IMR-90 (cell line): ENCODE measurements around the gene PLXND1. TPM values are rescaled to one million over a fixed set of nuclear protein-coding genes. Genes with fewer than 3 reads are reported as not detected.

Experiments used
- ATAC-seq: fragments of 200-7000 bp; cut with Tn5 transposase; 2 replicates; pipeline ENCODE4 v1.9.1; 2020; ENCODE audit warnings: low read depth, mild to moderate bottlenecking, moderate library complexity
- BruUV-seq: library from RNA; stranded (reverse); fragments of 400-500 nt; replicated peaks from 2 replicates; lab custom pipeline; 2021; lab: Mats Ljungman, UMichigan
- CTCF ChIA-PET: fragments of 300-600 bp; formaldehyde crosslinking; extraction: SDS; loops from one replicate; lab custom pipeline; 2021; ENCODE audit warnings: antibody characterized with exemption; lab: Yijun Ruan, JAX
- POLR2A ChIA-PET: fragments of 300-600 bp; sonication (Branson Sonifier 250); formaldehyde crosslinking; loops from one replicate; lab custom pipeline; 2022; ENCODE audit warnings: antibody characterized with exemption; ENCODE audit not compliant: unreplicated experiment; lab: Charles Lee
- DNase-seq: peaks from one replicate; pipeline ENCODE4 v3.0.0; 2013
- H2AFZ ChIP-seq: replicated peaks from 2 replicates; pipeline ENCODE3; 2013; ENCODE audit warnings: low read length, mild to moderate bottlenecking; ENCODE audit not compliant: poor library complexity
- H2AK5ac ChIP-seq: 2 replicates; pipeline ENCODE4 v1.6.1; 2013; ENCODE audit warnings: low read depth, low read length, inconsistent platforms
- H2AK9ac ChIP-seq: replicated peaks from 2 replicates; pipeline ENCODE3; 2013; ENCODE audit warnings: mild to moderate bottlenecking, low read depth, low read length, moderate library complexity; ENCODE audit not compliant: poor library complexity
- H2BK120ac ChIP-seq: 2 replicates; pipeline ENCODE4 v1.6.1; 2013; ENCODE audit warnings: low read depth, low read length, inconsistent platforms
- H2BK15ac ChIP-seq: 3 replicates; pipeline ENCODE4 v1.6.1; 2013; ENCODE audit warnings: low read depth, low read length, inconsistent platforms
- H2BK20ac ChIP-seq: 2 replicates; pipeline ENCODE4 v1.6.1; 2013; ENCODE audit warnings: low read depth, mild to moderate bottlenecking, inconsistent platforms, low read length, moderate library complexity
- H2BK5ac ChIP-seq: 2 replicates; pipeline ENCODE4 v1.6.1; 2013; ENCODE audit warnings: mild to moderate bottlenecking, low read depth, low read length, inconsistent platforms; ENCODE audit not compliant: poor library complexity, severe bottlenecking
- H3K14ac ChIP-seq: replicated peaks from 2 replicates; pipeline ENCODE4 v1.6.1; 2013; ENCODE audit warnings: low read depth, low read length, inconsistent platforms
- H3K18ac ChIP-seq: 2 replicates; pipeline ENCODE4 v1.6.1; 2013; ENCODE audit warnings: low read depth, low read length, control low read depth
- H3K23ac ChIP-seq: 2 replicates; pipeline ENCODE4 v1.6.1; 2013; ENCODE audit warnings: low read depth, low read length, inconsistent platforms
- H3K27ac ChIP-seq: 2 replicates; pipeline ENCODE4 v1.5.1; 2013; ENCODE audit warnings: mild to moderate bottlenecking, control low read depth, low read length; ENCODE audit not compliant: insufficient read depth
- H3K27me3 ChIP-seq: 2 replicates; pipeline ENCODE4 v1.6.1; 2013; ENCODE audit warnings: low read length; ENCODE audit not compliant: control insufficient read depth, insufficient read depth
- H3K36me3 ChIP-seq: 2 replicates; pipeline ENCODE4 v1.6.1; 2013; ENCODE audit warnings: low read length, mixed read lengths; ENCODE audit not compliant: control insufficient read depth, insufficient read depth
- H3K4ac ChIP-seq: 2 replicates; pipeline ENCODE4 v1.6.1; 2013; ENCODE audit warnings: low read depth, low read length, inconsistent platforms
- H3K4me1 ChIP-seq: 2 replicates; pipeline ENCODE4 v1.6.1; 2013; ENCODE audit warnings: low read length, mixed read lengths; ENCODE audit not compliant: control insufficient read depth, insufficient read depth
- H3K4me2 ChIP-seq: 2 replicates; pipeline ENCODE4 v1.6.1; 2013; ENCODE audit warnings: low read depth, mild to moderate bottlenecking, control low read depth, low read length, moderate library complexity
- H3K4me3 ChIP-seq: 2 replicates; pipeline ENCODE4 v1.5.1; 2013; ENCODE audit warnings: low read depth, mild to moderate bottlenecking, control low read depth, low read length, moderate library complexity; ENCODE audit not compliant: insufficient read depth
- H3K56ac ChIP-seq: 2 replicates; pipeline ENCODE4 v1.6.1; 2013; ENCODE audit warnings: low read length, inconsistent platforms; ENCODE audit not compliant: insufficient read depth; ENCODE audit errors: extremely low read depth
- H3K79me1 ChIP-seq, 2 experiments: 2 replicates each; pipeline ENCODE4 v1.6.1; 2013; ENCODE audit warnings: low read length in 2 of 2, inconsistent platforms in 1 of 2, low read depth in 1 of 2
- H3K9ac ChIP-seq: 2 replicates; pipeline ENCODE4 v1.6.1; 2013; ENCODE audit warnings: low read depth, low read length, control low read depth
- H3K9me1 ChIP-seq: 2 replicates; pipeline ENCODE4 v1.6.1; 2013; ENCODE audit warnings: low read length, inconsistent platforms; ENCODE audit not compliant: insufficient read depth
- H3K9me3 ChIP-seq: 2 replicates; pipeline ENCODE4 v1.6.1; 2013; ENCODE audit warnings: low read length; ENCODE audit not compliant: control insufficient read depth, insufficient read depth
- H4K20me1 ChIP-seq: 2 replicates; pipeline ENCODE4 v1.6.1; 2013; ENCODE audit warnings: low read length, inconsistent platforms; ENCODE audit not compliant: insufficient read depth
- H4K5ac ChIP-seq: 2 replicates; pipeline ENCODE4 v1.6.1; 2013; ENCODE audit warnings: mild to moderate bottlenecking, low read depth, low read length, control low read depth
- H4K8ac ChIP-seq, 2 experiments: 2 replicates each; pipeline ENCODE4 v1.6.1; 2013; ENCODE audit warnings: low read depth in 2 of 2, low read length in 2 of 2, control low read depth in 1 of 2, inconsistent platforms in 1 of 2
- H4K91ac ChIP-seq: 2 replicates; pipeline ENCODE4 v1.6.1; 2013; ENCODE audit warnings: low read depth, low read length, inconsistent platforms; ENCODE audit not compliant: insufficient read depth
- FOS ChIP-seq: fragments of 150-350 bp; IDR thresholded peaks from 2 replicates; pipeline ENCODE4 v1.6.1; 2016; ENCODE audit warnings: low read depth, low read length
- MAZ ChIP-seq: IDR thresholded peaks from 2 replicates; pipeline ENCODE4 v1.6.1; 2012; ENCODE audit warnings: low read depth, mild to moderate bottlenecking, low read length, improper control_type of control experiment, moderate library complexity, borderline replicate concordance
- POLR2A ChIP-seq: IDR thresholded peaks from 2 replicates; pipeline ENCODE4 v1.6.1; 2012; ENCODE audit warnings: mild to moderate bottlenecking, low read depth, low read length
- RFX5 ChIP-seq: IDR thresholded peaks from 2 replicates; pipeline ENCODE4 v1.8.0; 2012; ENCODE audit warnings: low read depth, mild to moderate bottlenecking, low read length, moderate library complexity
- WGBS, 2 experiments: methylation state at CpG; one replicate each; pipeline versions ENCODE4 v1.1.5 to v1.1.7; 2013; ENCODE audit warnings: missing lambda C conversion rate in 2 of 2; ENCODE audit not compliant: insufficient read length in 1 of 2; ENCODE audit errors: extremely low coverage in 2 of 2; 5-methylcytosine and 5-hydroxymethylcytosine counted together
- dilution Hi-C: fragments of 300-500 bp; cut with HindIII; formaldehyde crosslinking; loops from one replicate; pipeline ENCODE4 v1.14.3; 2018; ENCODE audit warnings: low sequenced_read_pairs; ENCODE audit not compliant: unreplicated experiment
- in situ Hi-C: fragments of 300-500 bp; cut with MboI; formaldehyde crosslinking; loops from 3 replicates; pipeline ENCODE4 v1.14.3; 2019; ENCODE audit warnings: low sequenced_read_pairs, inconsistent platforms, mixed read lengths
- intact Hi-C: fragments of 100-400 bp; cut with micrococcal nuclease; formaldehyde crosslinking; loops from 2 replicates; pipeline ENCODE4 v1.10.0; 2022
- polyA plus RNA-seq, 3 experiments: library from polyadenylated mRNA; depleted of rRNA; stranded (reverse); fragments of >200 nt; gene quantifications; 2 replicates each; pipeline ENCODE4 v1.2.3, GENCODE V29; 2012; ENCODE audit warnings: low replicate concordance in 1 of 3
- total RNA-seq: library from RNA; depleted of rRNA; stranded (reverse); fragments of >200 nt; gene quantifications from 2 replicates; pipeline ENCODE4 v1.2.3, GENCODE V29; 2012

PLXND1 gene
- total and polyA plus RNA-seq, 2 of the 4 experiments (the other 2 are of a cell fraction): 19.2 to 67.1 TPM

GRCh38 chr3:129555616-129556357 lies 50.7 kb downstream of the PLXND1 start:
- H3K36me3 ChIP-seq: peaks cover 29% of the 10 kb centered on the region
- no peak overlapping the region for H2BK20ac ChIP-seq
- H3K18ac ChIP-seq: no peak overlapping the region
- no peaks in the 10 kb centered on the region for H3K9me3 ChIP-seq
- no peak overlapping the region for H3K27ac ChIP-seq
- no peak overlapping the region for H3K4me3 ChIP-seq
- peaks cover 13 to 34% of the 10 kb centered on the region in 2 experiments; a peak in 3 of 4 replicates for H3K79me1 ChIP-seq
- H3K4me1 ChIP-seq: peaks cover 28% of the 10 kb centered on the region
- peak overlapping the region; percentile 59 for H2AFZ ChIP-seq
- WGBS, 2 experiments: 89% methylated on average over 4 of the region's 18 CpGs; no CpG with 5 or more reads in 1 of the 2 experiments
- no peak overlapping the region for H2AK9ac ChIP-seq
- H4K5ac ChIP-seq: no peak overlapping the region
- H2BK15ac ChIP-seq: no peak overlapping the region
- H3K4me2 ChIP-seq: no peak overlapping the region
- no peak overlapping the region for H3K56ac ChIP-seq
- H3K23ac ChIP-seq: no peak overlapping the region
- ATAC-seq: no peak
- H3K14ac ChIP-seq: no peak overlapping the region
- TSS peak; percentile 86 for BruUV-seq
- DNase-seq: no peak
- no peak overlapping the region for H4K91ac ChIP-seq
- POLR2A ChIA-PET: no interaction called here
- H2AK5ac ChIP-seq: no peak overlapping the region
- intact Hi-C loops (no loop called here), dilution Hi-C loops (no loop called here), in situ Hi-C loops (no loop called here)
- CTCF ChIA-PET: no interaction called here
- TF ChIP-seq MAZ (no peak), FOS (no peak), RFX5 (no peak), POLR2A (no peak)
- no peak overlapping the region for H2BK5ac ChIP-seq
- H2BK120ac ChIP-seq: no peak overlapping the region
- no peak overlapping the region for H3K4ac ChIP-seq
- no peak overlapping the region for H3K9ac ChIP-seq
- H3K27me3 ChIP-seq: no peaks in the 10 kb centered on the region
- H4K20me1 ChIP-seq: no peaks in the 10 kb centered on the region
- H3K9me1 ChIP-seq: peaks cover 16% of the 10 kb centered on the region
- no peak overlapping the region for H4K8ac ChIP-seq
